ENCODE measurements around the gene AACS. TPM values are rescaled to one million over a fixed set of nuclear protein-coding genes. Genes with fewer than 3 reads are reported as not detected.

The AACS gene
- polyA plus RNA-seq, 1 donor from 2014 or later = 33.2 TPM

- H3F3A ChIP-seq (ENCODE audit: insufficient read depth, low read length, poor library complexity, severe bottlenecking) = no peaks in the 10 kb centered on the region
- H2AFZ ChIP-seq (ENCODE audit: low read depth, low read length) = no peak overlapping the region
- no peaks in the 10 kb centered on the region for H3K27me3 ChIP-seq (ENCODE audit: insufficient read depth, low read depth, low read length)
- H3K9me3 ChIP-seq (ENCODE audit: low read length) = no peaks in the 10 kb centered on the region
- H3K79me2 ChIP-seq (replicated peaks; ENCODE audit: insufficient read depth, low read length) = no peaks in the 10 kb centered on the region
- no peak overlapping the region for H3K9ac ChIP-seq (ENCODE audit: low read length)
- TF ChIP-seq EP300 (conservative IDR thresholded peaks at IDR 0.05; ENCODE audit: poor library complexity, severe bottlenecking) = no peak
- TF ChIP-seq MXI1 (conservative IDR thresholded peaks at IDR 0.05; ENCODE audit: poor library complexity, severe bottlenecking) = no peak
- no peak for TF ChIP-seq RAD21 (conservative IDR thresholded peaks at IDR 0.05)
- TF ChIP-seq SMC3 (conservative IDR thresholded peaks at IDR 0.05; ENCODE audit: poor library complexity) = no peak
- TF ChIP-seq POLR2AphosphoS5 (IDR thresholded peaks at IDR 0.05) = no peak
- TF ChIP-seq TAF1 (IDR thresholded peaks at IDR 0.05; ENCODE audit: low read depth) = no peak
- no peak for TF ChIP-seq CTCF (IDR thresholded peaks at IDR 0.05; ENCODE audit: poor library complexity, severe bottlenecking)
- TF ChIP-seq REST (IDR thresholded peaks at IDR 0.05; ENCODE audit: borderline replicate concordance) = no peak
- H3K9me2 ChIP-seq (ENCODE audit: insufficient read depth, low read length) = no peaks in the 10 kb centered on the region
- no peaks in the 10 kb centered on the region for H4K20me1 ChIP-seq (ENCODE audit: insufficient read depth)
- no peak overlapping the region for H3K4me3 ChIP-seq (ENCODE audit: low read length)
- no peak overlapping the region for H3K4me2 ChIP-seq (ENCODE audit: low read length)
- H3K27ac ChIP-seq (ENCODE audit: low read length) = no peak overlapping the region
- H3K36me3 ChIP-seq (ENCODE audit: insufficient read depth, low read length) = no peaks in the 10 kb centered on the region
These were observed 49.4 kb upstream of the AACS start for GRCh38 chr12:125015680-125016310.

- no peak overlapping the region for H3K4me3 ChIP-seq (ENCODE audit: low read length)
- H3K36me3 ChIP-seq (ENCODE audit: insufficient read depth, low read length) = no peaks in the 10 kb centered on the region
- no peaks in the 10 kb centered on the region for H3K9me2 ChIP-seq (ENCODE audit: insufficient read depth, low read length)
- H3K9ac ChIP-seq (ENCODE audit: low read length) = no peak overlapping the region
- no peaks in the 10 kb centered on the region for H3F3A ChIP-seq (ENCODE audit: insufficient read depth, low read length, poor library complexity, severe bottlenecking)
- H2AFZ ChIP-seq (ENCODE audit: low read depth, low read length) = no peak overlapping the region
- TF ChIP-seq EZH2 (IDR thresholded peaks at IDR 0.05; ENCODE audit: borderline replicate concordance, insufficient read depth, low read length, poor library complexity, severe bottlenecking) = no peak
- TF ChIP-seq EP300 (conservative IDR thresholded peaks at IDR 0.05; ENCODE audit: poor library complexity, severe bottlenecking) = no peak
- TF ChIP-seq POLR2AphosphoS5 (IDR thresholded peaks at IDR 0.05) = no peak
- no peak for TF ChIP-seq CTCF (IDR thresholded peaks at IDR 0.05; ENCODE audit: poor library complexity, severe bottlenecking)
- no peak for TF ChIP-seq SMC3 (conservative IDR thresholded peaks at IDR 0.05; ENCODE audit: poor library complexity)
- no peak for TF ChIP-seq REST (IDR thresholded peaks at IDR 0.05; ENCODE audit: borderline replicate concordance)
- no peak for TF ChIP-seq RAD21 (conservative IDR thresholded peaks at IDR 0.05)
- TF ChIP-seq MXI1 (conservative IDR thresholded peaks at IDR 0.05; ENCODE audit: poor library complexity, severe bottlenecking) = no peak
- no peak for TF ChIP-seq TAF1 (IDR thresholded peaks at IDR 0.05; ENCODE audit: low read depth)
- H3K4me2 ChIP-seq (ENCODE audit: low read length) = no peak overlapping the region
- no peaks in the 10 kb centered on the region for H3K27me3 ChIP-seq (ENCODE audit: insufficient read depth, low read depth, low read length)
- H4K20me1 ChIP-seq (ENCODE audit: insufficient read depth) = no peaks in the 10 kb centered on the region
- no peaks in the 10 kb centered on the region for H3K9me3 ChIP-seq (ENCODE audit: low read length)
- no peak overlapping the region for H3K27ac ChIP-seq (ENCODE audit: low read length)
- no peaks in the 10 kb centered on the region for H3K79me2 ChIP-seq (replicated peaks; ENCODE audit: insufficient read depth, low read length)
These were observed 47.4 kb upstream of the AACS start for GRCh38 chr12:125017801-125018200.
